K562 (cell line): ENCODE data around the gene GJC2. TPM values are rescaled to one million over a fixed set of nuclear protein-coding genes. Genes with fewer than 3 reads are reported as not detected.

ENCODE experiments used
- FOXO4 ChIP-seq: fragments of 450-650 bp; formaldehyde crosslinking; IDR thresholded peaks from 2 replicates; pipeline ENCODE4 v1.4.0; 2020; ENCODE audit warnings: mild to moderate bottlenecking, moderate library complexity
- HNRNPLL ChIP-seq: fragments of 200-400 bp; formaldehyde crosslinking; IDR thresholded peaks from 2 replicates; pipeline ENCODE4 v1.6.1; 2017; ENCODE audit warnings: low read length, low read depth, mild to moderate bottlenecking; ENCODE audit not compliant: poor library complexity, severe bottlenecking
- KDM4B ChIP-seq, 2 experiments: fragments of 450-650 bp in 1 of 2; sonication (generic) in 1 of 2; IDR thresholded peaks; 2 replicates each; pipeline ENCODE4 v1.6.1; 2016 to 2017; ENCODE audit warnings: borderline replicate concordance in 2 of 2, antibody characterized with exemption in 1 of 2, low read depth in 1 of 2, mild to moderate bottlenecking in 1 of 2
- KLF16 ChIP-seq: IDR thresholded peaks from 2 replicates; pipeline ENCODE4 v1.6.1; 2016; ENCODE audit warnings: antibody characterized with exemption
- ZNF277 ChIP-seq: fragments of 250-450 bp; sonication (Bioruptor Pico); IDR thresholded peaks from 2 replicates; pipeline ENCODE4 v1.8.0; 2022; ENCODE audit warnings: inconsistent platforms, mild to moderate bottlenecking, moderate library complexity, borderline replicate concordance
- ZNF431 ChIP-seq: sonication (generic); formaldehyde crosslinking; IDR thresholded peaks from 2 replicates; pipeline ENCODE4 v1.8.0; 2022; ENCODE audit warnings: mild to moderate bottlenecking, missing genetic modification reagents
- ZNF764 ChIP-seq: fragments of 250-450 bp; sonication (Bioruptor Pico); IDR thresholded peaks from 2 replicates; pipeline ENCODE4 v1.4.0; 2020; ENCODE audit warnings: low read depth, mild to moderate bottlenecking, moderate library complexity
- polyA plus RNA-seq, 8 experiments: library from polyadenylated mRNA; depleted of rRNA in 4 of 8; stranded (reverse) in 5 of 8; unstranded in 3 of 8; fragments of >200 nt; fragmentation: Nextera tagmentation in 2 of 8; fragmentation: Illumina TruSeq in 1 of 8; extraction: Ambion mirVana in 2 of 8; extraction: Trizol in 1 of 8; gene quantifications; 2 replicates each; pipeline versions ENCODE4 v1.2.1 to v1.2.3, GENCODE V29; 2011 to 2014; ENCODE audit warnings: inconsistent platforms in 1 of 8, missing spikeins in 1 of 8
- total RNA-seq, 7 experiments: library from RNA; depleted of rRNA in 6 of 7; stranded (reverse); fragments of >200 nt in 6 of 7; fragmentation: Illumina TruSeq in 2 of 7; extraction: Trizol in 2 of 7; gene quantifications; 2 replicates each; pipeline versions ENCODE4 v1.2.1 to v1.2.3, GENCODE V29; 2011 to 2021; ENCODE audit warnings: low replicate concordance in 1 of 7
- TF ChIP-seq, protein P1 (sequence below): fragments of 450-650 bp; IDR thresholded peaks from 2 replicates; pipeline ENCODE4 v1.6.1; 2016; ENCODE audit warnings: mild to moderate bottlenecking, moderate library complexity
- TF ChIP-seq, protein P2 (sequence below), 2 experiments: IDR thresholded peaks; 2 replicates each; pipeline ENCODE4 v1.6.1; 2011; ENCODE audit warnings: borderline replicate concordance in 1 of 2, control low read depth in 1 of 2, low read depth in 1 of 2, low read length in 1 of 2, mild to moderate bottlenecking in 1 of 2, mixed read lengths in 1 of 2, moderate library complexity in 1 of 2; ENCODE audit not compliant: insufficient read depth in 1 of 2, insufficient read length in 1 of 2, poor library complexity in 1 of 2, severe bottlenecking in 1 of 2; ENCODE audit errors: extremely low read depth in 1 of 2

GJC2 gene
- total and polyA plus RNA-seq, 9 of the 15 experiments (the other 6 are each of a cell fraction or from before 2014, with no cell fraction given): 0.03 to 0.62 (median 0.11) TPM; not detected in 2

DNA sequence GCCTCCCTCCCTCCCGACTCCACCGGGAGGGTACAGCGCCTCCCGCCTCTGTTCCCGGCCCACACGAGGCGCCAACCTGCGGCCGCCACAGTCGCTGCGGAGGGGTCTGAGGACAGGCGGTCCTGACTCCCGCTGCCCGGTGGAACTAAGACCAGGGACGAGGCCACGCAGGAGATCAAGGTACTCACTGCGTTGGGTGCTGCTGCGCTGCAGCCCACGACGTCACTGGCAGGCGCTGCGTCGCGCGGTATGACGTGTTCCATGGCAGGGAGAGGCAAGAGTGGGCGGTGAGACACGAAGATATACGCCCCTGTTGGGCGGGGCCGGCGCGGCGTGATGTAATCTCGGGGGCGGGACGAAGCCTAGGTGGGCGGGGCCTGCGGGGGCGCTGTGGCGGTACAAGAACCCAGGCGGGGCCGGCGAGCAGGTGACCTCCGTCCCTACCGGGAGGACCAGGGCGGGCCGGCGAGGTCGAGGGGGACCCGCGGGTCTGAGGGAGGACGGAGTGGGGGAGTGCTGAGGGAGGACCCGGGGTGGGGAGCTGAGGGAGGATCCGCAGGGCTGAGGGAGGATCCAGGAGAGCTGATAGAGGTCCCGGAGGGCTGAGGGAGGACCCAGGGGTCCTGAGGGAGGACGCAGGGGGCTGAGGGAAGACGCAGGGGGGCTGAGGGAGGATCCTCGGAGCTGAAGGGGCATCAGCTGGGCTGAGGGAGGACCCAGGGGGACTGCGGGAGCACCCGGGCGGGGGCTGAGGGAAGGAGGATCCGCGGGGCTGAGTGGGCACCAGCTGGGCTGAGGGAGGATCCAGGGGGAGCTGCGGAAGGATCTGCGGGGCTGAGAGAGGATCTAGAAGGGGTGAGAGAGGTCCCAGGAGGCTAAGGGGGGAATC lies 40.4 kb upstream of the GJC2 start, which contains the start of gene MRPL55 (continued):
- 0 out of 2 replicates have a peak, but pooled peaks have one; percentile 62 for TF ChIP-seq ZNF431 (CRISPR knock-in tag)
- 0 out of 4 replicates have a peak, but pooled peaks of 1 of the 2 experiments have one; percentile 17 for TF ChIP-seq KDM4B (IDR thresholded peaks at IDR 0.05; ENCODE audit: borderline replicate concordance in 2 of 2, low read depth in 1 of 2)
- no peak for TF ChIP-seq ZNF277 (CRISPR knock-in tag)
- TF ChIP-seq KLF16: no peak
- TF ChIP-seq, protein P1, sequence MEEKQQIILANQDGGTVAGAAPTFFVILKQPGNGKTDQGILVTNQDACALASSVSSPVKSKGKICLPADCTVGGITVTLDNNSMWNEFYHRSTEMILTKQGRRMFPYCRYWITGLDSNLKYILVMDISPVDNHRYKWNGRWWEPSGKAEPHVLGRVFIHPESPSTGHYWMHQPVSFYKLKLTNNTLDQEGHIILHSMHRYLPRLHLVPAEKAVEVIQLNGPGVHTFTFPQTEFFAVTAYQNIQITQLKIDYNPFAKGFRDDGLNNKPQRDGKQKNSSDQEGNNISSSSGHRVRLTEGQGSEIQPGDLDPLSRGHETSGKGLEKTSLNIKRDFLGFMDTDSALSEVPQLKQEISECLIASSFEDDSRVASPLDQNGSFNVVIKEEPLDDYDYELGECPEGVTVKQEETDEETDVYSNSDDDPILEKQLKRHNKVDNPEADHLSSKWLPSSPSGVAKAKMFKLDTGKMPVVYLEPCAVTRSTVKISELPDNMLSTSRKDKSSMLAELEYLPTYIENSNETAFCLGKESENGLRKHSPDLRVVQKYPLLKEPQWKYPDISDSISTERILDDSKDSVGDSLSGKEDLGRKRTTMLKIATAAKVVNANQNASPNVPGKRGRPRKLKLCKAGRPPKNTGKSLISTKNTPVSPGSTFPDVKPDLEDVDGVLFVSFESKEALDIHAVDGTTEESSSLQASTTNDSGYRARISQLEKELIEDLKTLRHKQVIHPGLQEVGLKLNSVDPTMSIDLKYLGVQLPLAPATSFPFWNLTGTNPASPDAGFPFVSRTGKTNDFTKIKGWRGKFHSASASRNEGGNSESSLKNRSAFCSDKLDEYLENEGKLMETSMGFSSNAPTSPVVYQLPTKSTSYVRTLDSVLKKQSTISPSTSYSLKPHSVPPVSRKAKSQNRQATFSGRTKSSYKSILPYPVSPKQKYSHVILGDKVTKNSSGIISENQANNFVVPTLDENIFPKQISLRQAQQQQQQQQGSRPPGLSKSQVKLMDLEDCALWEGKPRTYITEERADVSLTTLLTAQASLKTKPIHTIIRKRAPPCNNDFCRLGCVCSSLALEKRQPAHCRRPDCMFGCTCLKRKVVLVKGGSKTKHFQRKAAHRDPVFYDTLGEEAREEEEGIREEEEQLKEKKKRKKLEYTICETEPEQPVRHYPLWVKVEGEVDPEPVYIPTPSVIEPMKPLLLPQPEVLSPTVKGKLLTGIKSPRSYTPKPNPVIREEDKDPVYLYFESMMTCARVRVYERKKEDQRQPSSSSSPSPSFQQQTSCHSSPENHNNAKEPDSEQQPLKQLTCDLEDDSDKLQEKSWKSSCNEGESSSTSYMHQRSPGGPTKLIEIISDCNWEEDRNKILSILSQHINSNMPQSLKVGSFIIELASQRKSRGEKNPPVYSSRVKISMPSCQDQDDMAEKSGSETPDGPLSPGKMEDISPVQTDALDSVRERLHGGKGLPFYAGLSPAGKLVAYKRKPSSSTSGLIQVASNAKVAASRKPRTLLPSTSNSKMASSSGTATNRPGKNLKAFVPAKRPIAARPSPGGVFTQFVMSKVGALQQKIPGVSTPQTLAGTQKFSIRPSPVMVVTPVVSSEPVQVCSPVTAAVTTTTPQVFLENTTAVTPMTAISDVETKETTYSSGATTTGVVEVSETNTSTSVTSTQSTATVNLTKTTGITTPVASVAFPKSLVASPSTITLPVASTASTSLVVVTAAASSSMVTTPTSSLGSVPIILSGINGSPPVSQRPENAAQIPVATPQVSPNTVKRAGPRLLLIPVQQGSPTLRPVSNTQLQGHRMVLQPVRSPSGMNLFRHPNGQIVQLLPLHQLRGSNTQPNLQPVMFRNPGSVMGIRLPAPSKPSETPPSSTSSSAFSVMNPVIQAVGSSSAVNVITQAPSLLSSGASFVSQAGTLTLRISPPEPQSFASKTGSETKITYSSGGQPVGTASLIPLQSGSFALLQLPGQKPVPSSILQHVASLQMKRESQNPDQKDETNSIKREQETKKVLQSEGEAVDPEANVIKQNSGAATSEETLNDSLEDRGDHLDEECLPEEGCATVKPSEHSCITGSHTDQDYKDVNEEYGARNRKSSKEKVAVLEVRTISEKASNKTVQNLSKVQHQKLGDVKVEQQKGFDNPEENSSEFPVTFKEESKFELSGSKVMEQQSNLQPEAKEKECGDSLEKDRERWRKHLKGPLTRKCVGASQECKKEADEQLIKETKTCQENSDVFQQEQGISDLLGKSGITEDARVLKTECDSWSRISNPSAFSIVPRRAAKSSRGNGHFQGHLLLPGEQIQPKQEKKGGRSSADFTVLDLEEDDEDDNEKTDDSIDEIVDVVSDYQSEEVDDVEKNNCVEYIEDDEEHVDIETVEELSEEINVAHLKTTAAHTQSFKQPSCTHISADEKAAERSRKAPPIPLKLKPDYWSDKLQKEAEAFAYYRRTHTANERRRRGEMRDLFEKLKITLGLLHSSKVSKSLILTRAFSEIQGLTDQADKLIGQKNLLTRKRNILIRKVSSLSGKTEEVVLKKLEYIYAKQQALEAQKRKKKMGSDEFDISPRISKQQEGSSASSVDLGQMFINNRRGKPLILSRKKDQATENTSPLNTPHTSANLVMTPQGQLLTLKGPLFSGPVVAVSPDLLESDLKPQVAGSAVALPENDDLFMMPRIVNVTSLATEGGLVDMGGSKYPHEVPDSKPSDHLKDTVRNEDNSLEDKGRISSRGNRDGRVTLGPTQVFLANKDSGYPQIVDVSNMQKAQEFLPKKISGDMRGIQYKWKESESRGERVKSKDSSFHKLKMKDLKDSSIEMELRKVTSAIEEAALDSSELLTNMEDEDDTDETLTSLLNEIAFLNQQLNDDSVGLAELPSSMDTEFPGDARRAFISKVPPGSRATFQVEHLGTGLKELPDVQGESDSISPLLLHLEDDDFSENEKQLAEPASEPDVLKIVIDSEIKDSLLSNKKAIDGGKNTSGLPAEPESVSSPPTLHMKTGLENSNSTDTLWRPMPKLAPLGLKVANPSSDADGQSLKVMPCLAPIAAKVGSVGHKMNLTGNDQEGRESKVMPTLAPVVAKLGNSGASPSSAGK: no peak; the same call in 1 of the 2 replicates
- TF ChIP-seq FOXO4: no peak
- TF ChIP-seq HNRNPLL: peak; percentile 32
- TF ChIP-seq ZNF764 (CRISPR knock-in tag): no peak
- TF ChIP-seq, protein P2, sequence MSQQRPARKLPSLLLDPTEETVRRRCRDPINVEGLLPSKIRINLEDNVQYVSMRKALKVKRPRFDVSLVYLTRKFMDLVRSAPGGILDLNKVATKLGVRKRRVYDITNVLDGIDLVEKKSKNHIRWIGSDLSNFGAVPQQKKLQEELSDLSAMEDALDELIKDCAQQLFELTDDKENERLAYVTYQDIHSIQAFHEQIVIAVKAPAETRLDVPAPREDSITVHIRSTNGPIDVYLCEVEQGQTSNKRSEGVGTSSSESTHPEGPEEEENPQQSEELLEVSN (IDR thresholded peaks at IDR 0.05; ENCODE audit: borderline replicate concordance in 1 of 2, extremely low read depth in 1 of 2, insufficient read depth in 1 of 2, insufficient read length in 1 of 2, low read depth in 1 of 2, low read length in 1 of 2, poor library complexity in 1 of 2, severe bottlenecking in 1 of 2): peak; percentile 33 to 84
